Pancreas (tissue), 10 donors: ENCODE results near the gene DGKQ. TPM values are rescaled to one million over a fixed set of nuclear protein-coding genes. Genes with fewer than 3 reads are reported as not detected.

Experiments
- ATAC-seq, 4 donors: fragments of 200-7000 bp; cut with Tn5 transposase; one replicate each; pipeline versions ENCODE4 v1.8.0 to v1.9.1; 2020; ENCODE audit warnings: mild to moderate bottlenecking in 4 of 4, moderate library complexity in 4 of 4
- DNase-seq, 6 donors: peaks; one replicate each; pipeline ENCODE4 v3.0.0-alpha.2; 2020
- FAIRE-seq: peaks from 2 replicates; lab custom pipeline; 2012; peaks lifted over from hg19 to GRCh38; lab: Jason Lieb, UNC
- H3K27ac ChIP-seq, 4 donors: fragments of 200-600 bp; sonication (generic); 1 replicate in 3 of 4; 2 replicates in 1 of 4; pipeline versions ENCODE4 v1.5.0 to v1.8.0; 2020
- H3K27me3 ChIP-seq, 4 donors: fragments of 200-600 bp; one replicate each; pipeline ENCODE4 v1.8.0; 2021
- H3K36me3 ChIP-seq, 3 donors: fragments of 200-600 bp; sonication (generic) in 1 of 3; one replicate each; pipeline versions ENCODE4 v1.5.0 to v1.8.0; 2020 to 2021
- H3K4me1 ChIP-seq, 3 donors: fragments of 200-600 bp; one replicate each; pipeline ENCODE4 v1.8.0; 2021
- H3K4me3 ChIP-seq, 4 donors: fragments of 200-600 bp; sonication (generic) in 2 of 4; one replicate each; pipeline versions ENCODE4 v1.5.0 to v1.8.0; 2020 to 2021
- H3K9me3 ChIP-seq, 4 donors: fragments of 200-600 bp; one replicate each; pipeline ENCODE4 v1.8.0; 2021
- WGBS, 2 donors: extraction: QIAGEN DNeasy Blood & Tissue Kit; methylation state at CpG; one replicate each; pipeline ENCODE4 v1.1.7; 2013; 5-methylcytosine and 5-hydroxymethylcytosine counted together
- intact Hi-C, 3 donors: fragments of 100-400 bp; cut with DNase I; formaldehyde crosslinking; loops; one replicate each; pipeline versions ENCODE4 v1.11.1 to v1.14.2; 2022
- polyA plus RNA-seq, 2 donors: library from polyadenylated mRNA; stranded (reverse); fragments of 200-250 nt; gene quantifications; one replicate each; pipeline ENCODE4 v1.2.3, GENCODE V29; 2013
- total RNA-seq, 6 donors: library from RNA; stranded (reverse); fragmentation: NEBNext Ultra II Directional in 4 of 6; extraction: Animal tissue kit (Norgen Biotek cat#: 25700) in 4 of 6; gene quantifications; one replicate each; pipeline versions ENCODE4 v1.2.1 to v1.2.4, GENCODE V29; 2021 to 2023
- TF ChIP-seq, protein P1 (sequence below), 4 donors: fragments of 200-600 bp; sonication (generic) in 3 of 4; IDR thresholded peaks; one replicate each; pipeline versions ENCODE4 v1.5.0 to v1.8.0; 2021; ENCODE audit warnings: antibody characterized with exemption in 4 of 4
- donor health status: healthy with polysubstance abuse.
- donor health status: DM: no; HTN: no; CAD: no; lungs with moderate emphysema.
- donor health status: DM: no; HTN: no; CAD: no.
- donor health status: control.
- donor health status: control.
- donor health status: Bipolar disorder and iron deficiency.
- donor health status: DM: yes; HTN: yes; CAD: no.
- donor health status: DM: no; HTN: no; CAD: no.
- donor health status: DM: no; HTN: no; CAD: no.
- donor health status: DM: yes; HTN: yes; CAD: no.

DGKQ gene
- total and polyA plus RNA-seq, 8 donors: 5.7 to 11.7 (median 9.0) TPM

DNA sequence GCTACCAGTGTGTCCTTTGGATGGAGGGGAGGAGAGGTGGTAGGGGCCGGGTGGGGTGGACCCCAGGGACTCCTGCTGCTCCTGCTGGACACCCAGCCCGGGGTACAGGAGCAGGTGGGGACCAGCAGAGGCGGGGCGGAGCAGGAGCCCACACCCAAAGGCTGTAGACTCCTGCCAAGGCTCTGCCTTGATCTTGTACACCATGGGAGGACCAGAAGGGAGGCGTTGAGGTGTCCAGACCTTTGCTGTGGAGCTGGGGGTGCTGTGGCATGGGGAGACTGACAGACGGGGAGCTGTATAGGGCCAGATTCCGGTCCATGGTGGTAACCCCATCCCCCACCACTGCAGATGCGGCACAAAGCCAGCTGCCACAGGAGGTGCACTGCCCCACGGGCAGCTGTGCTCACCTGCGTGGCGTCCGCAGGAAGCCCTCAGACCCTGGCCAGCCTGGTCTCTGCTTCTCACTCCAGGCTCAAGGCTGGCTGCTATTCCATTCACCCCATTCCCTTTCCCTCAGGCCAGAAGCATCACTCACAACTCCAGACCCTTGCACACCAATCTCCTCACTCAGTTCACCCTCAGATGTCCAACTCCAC, 24.8 kb upstream of the DGKQ start:
- Histone ChIP-seq H3K36me3 (no peaks in the 10 kb centered on the region), H3K4me1 (peaks cover 14 to 22% (median 19%) of the 10 kb centered on the region in 3 donors), H3K9me3 (no peaks in the 10 kb centered on the region), H3K27ac (no peak overlapping the region), H3K27me3 (peaks cover 0 to 13% (median 2%) of the 10 kb centered on the region in 4 donors), H3K4me3 (no peak overlapping the region)
- no peak for ATAC-seq
- intact Hi-C loops: no loop called here
- 27 to 47% methylated on average over 12 of the region's 12 CpGs for WGBS, 2 donors
- DNase-seq: peak in 2 of 6 donors; percentile 49 to 65
- FAIRE-seq: no peak
- TF ChIP-seq, protein P1, sequence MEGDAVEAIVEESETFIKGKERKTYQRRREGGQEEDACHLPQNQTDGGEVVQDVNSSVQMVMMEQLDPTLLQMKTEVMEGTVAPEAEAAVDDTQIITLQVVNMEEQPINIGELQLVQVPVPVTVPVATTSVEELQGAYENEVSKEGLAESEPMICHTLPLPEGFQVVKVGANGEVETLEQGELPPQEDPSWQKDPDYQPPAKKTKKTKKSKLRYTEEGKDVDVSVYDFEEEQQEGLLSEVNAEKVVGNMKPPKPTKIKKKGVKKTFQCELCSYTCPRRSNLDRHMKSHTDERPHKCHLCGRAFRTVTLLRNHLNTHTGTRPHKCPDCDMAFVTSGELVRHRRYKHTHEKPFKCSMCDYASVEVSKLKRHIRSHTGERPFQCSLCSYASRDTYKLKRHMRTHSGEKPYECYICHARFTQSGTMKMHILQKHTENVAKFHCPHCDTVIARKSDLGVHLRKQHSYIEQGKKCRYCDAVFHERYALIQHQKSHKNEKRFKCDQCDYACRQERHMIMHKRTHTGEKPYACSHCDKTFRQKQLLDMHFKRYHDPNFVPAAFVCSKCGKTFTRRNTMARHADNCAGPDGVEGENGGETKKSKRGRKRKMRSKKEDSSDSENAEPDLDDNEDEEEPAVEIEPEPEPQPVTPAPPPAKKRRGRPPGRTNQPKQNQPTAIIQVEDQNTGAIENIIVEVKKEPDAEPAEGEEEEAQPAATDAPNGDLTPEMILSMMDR (IDR thresholded peaks at IDR 0.05): no peak

GRCh38 chr4:997375-998071, 24.2 kb upstream of the DGKQ start:
- Histone ChIP-seq H3K27me3 (peaks cover 0 to 7% (median 2%) of the 10 kb centered on the region in 4 donors), H3K4me3 (peak overlapping the region in 3 of 4 donors; percentile 14 to 47 (median 39)), H3K27ac (no peak overlapping the region), H3K9me3 (no peaks in the 10 kb centered on the region), H3K36me3 (no peaks in the 10 kb centered on the region), H3K4me1 (peaks cover 18 to 20% (median 18%) of the 10 kb centered on the region in 3 donors)
- WGBS, 2 donors: 3 to 7% methylated on average over 36 to 68 of the region's 68 CpGs
- FAIRE-seq (no peak), ATAC-seq (peak in 1 of 4 donors; percentile 17), DNase-seq (peak in 3 of 6 donors; percentile 48 to 74 (median 72))
- intact Hi-C loops: no loop called here
- TF ChIP-seq, protein P1 (IDR thresholded peaks at IDR 0.05): no peak

DNA sequence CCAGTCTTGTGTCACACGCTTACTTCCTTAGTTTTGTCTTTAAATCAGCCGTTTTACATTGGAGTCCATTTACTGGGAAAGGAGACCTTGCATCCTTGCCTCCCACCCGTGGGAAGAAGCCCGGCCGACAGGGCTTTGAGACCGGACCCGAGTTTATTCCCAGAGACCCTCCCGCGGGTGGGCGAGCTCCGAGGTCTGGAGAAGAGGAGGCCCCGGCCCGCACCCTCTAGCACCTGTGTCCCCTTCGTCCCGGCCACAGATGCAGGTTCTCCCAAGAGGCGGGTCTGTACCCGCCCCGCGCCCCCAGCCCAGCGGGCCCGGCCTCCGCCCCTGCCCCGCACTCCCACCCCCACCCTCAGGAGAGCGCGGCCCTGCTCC, 23.6 kb upstream of the DGKQ start:
- Histone ChIP-seq H3K9me3 (no peaks in the 10 kb centered on the region), H3K27me3 (peaks cover 0 to 5% (median 2%) of the 10 kb centered on the region in 4 donors), H3K4me3 (peak overlapping the region in 3 of 4 donors; percentile 14 to 47 (median 39)), H3K36me3 (no peaks in the 10 kb centered on the region), H3K4me1 (peaks cover 16 to 22% (median 17%) of the 10 kb centered on the region in 3 donors), H3K27ac (no peak overlapping the region)
- intact Hi-C loops: no loop called here
- DNase-seq: peak in 3 of 6 donors; percentile 42 to 81 (median 59)
- TF ChIP-seq, protein P1 (IDR thresholded peaks at IDR 0.05): no peak
- WGBS, 2 donors: 11 to 19% methylated on average over 18 to 25 of the region's 25 CpGs
- no peak for ATAC-seq
- no peak for FAIRE-seq

DNA sequence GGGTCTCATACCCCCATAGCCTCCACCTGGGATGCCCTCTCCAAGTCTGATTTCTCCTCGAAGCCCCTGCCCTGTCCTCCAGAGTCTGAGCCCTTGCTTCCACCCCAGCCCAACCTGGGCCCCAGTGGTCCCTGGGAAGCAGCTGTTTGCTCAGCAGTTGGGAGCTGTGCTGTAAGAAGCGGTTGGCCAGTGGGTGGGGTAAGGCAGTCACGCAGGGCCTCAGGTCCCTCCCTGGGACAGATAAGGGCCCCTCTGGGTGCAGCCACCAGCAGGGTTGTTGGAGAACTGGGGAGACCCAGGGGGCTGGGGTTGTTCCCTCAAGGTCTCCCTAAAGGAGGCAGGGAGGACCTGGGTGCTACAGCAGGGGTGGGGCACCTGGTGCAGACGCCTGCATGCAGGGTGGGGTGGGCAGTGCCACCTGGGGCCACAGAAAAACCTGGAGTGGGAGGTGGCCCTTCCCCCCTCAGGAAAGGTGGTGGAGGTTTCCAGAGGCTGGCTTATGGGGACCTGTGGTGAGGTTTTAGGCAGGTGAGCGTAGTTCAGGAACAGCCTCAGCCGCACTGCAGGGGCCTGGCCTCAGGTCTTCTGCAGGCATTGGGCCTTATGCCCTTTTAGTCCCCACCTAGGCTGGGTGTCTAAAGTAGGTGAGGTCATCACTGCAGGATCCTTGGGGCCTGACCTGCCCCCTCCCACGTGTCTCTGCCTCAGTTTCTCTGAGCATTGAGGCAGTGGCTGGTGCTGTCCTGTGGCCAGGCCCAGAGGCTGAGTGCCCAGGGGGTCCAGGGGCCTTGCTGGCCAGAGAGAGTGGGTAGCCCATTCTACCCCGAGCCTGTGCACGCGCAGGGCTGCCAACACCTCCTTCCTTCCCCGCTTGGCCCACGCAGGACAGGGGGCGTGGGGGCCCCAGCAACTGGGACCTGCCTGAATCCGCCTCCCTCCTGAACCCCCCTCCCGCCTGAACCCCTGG, 22.9 kb upstream of the DGKQ start:
- 74 to 81% methylated on average over 15 of the region's 15 CpGs for whole genome bisulfite sequencing, 2 donors
- Histone ChIP-seq H3K36me3 (no peaks in the 10 kb centered on the region), H3K4me1 (peaks cover 19 to 25% (median 20%) of the 10 kb centered on the region in 3 donors), H3K27ac (no peak overlapping the region), H3K4me3 (no peak overlapping the region), H3K9me3 (no peaks in the 10 kb centered on the region), H3K27me3 (peaks cover 0 to under 1% (median 0%) of the 10 kb centered on the region in 4 donors)
- intact Hi-C loops: no loop called here
- FAIRE-seq: no peak
- ATAC-seq: no peak
- DNase-seq: peak in 3 of 6 donors; percentile 7 to 64 (median 30)
- TF ChIP-seq, protein P1 (IDR thresholded peaks at IDR 0.05): no peak
